Activated CD4-positive, alpha-beta T cell treated with anti-CD3 and anti-CD28 coated beads, Interleukin-2, amount 50 U/mL, for 1 hour (primary cell): ENCODE results near the gene MYOG.

ENCODE experiments used
- DNase-seq: peaks from one replicate; pipeline ENCODE4 v3.0.0-alpha.2; 2020

MYOG gene

DNA sequence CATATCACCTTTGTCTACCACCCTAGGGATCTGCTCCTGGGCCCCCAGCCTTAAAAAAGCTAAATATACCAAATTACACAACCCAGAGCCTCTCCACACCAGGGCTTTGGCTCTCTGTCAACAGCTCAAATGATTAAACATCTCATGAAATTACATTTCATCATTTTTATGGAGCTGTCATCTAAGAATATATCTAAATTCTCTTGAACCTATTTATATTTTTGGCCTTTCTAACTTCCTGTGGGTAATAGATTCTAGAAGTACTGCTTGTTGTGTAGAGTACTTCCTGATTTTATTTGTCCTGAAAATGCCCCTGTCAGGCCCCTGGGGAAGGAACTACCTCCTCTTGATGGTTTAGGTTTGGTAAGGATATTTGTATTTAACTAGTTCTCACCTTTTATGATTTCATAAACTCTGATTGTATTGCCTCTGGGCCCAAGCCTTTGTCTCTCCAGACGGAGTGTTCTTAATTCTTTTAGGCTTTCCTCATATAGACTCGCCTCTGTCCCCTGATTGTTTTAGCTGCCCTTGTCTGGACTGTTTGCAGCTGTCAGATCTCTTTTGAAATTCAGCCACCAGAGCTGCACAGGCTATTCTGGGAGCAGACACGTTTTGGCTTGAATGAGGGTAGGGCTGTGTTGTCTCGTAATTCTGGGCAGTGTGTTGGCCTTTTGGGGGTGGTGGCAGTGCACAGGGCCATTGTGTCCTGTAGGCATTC lies 16.6 kb downstream of the MYOG start:
- DNase-seq = no peak

DNA sequence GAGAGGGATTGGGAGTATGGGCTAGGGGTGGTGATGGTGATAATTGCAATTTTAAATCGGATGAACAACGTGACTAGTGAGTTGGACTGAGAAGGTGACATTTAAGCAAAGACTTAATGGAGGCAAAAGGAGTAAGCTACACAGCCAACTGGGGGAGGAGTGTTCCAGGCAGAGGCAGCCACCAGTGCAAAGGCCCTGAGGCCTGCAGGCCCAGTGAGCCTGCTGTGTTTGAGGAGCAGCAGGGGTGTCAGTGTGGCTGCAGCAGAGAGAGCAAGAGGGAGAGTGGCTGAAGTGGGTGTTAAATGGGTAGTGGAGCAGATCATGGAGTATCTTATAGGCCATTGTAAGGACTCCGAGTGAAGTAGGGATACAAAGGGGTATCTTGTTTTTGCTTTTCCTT lies 18.8 kb downstream of the MYOG start:
- no peak for DNase-seq

- no peak for DNase-seq
Measured at GRCh38 chr1:203065986-203066385, 19.8 kb downstream of the MYOG start.

DNA sequence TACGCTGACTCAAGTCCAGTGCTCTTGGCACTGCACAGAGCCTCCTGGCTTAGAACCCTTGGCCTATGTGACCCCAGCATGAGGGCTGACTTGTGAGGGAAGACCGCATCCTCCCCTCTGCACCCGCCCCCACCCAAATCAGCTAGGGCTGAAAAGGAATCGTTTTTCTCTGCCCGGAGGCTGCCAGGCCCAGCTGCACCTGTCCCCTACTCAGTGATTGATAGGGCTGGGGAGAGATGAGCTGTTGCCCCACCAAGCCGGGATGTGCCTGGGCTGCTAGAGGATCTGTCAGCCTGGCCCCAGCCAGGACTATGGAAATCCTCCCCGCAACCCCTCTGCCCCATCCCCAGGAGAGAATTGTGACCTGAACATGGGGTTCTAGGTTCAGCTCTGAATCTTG lies 20.6 kb downstream of the MYOG start:
- no peak for DNase-seq

- DNase-seq = no peak
Measured at GRCh38 chr1:203063287-203063686, 22.5 kb downstream of the MYOG start.

DNA sequence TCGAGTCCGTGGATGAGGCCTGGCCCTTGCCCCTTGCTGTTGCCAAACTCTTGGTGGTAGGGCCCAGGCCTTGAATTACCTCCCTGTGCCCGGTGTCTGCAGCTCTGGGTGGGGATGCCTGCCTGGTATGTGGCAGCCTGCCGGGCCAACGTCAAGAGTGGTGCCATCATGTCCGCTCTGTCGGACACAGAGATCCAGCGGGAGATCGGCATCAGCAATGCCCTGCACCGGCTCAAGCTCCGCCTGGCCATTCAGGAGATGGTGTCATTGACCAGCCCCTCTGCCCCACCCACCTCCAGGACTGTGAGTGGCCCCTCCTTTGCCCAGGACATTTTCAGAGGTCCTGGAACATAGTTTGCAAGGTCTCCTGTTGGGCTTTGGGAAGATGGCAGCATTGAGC lies 25.7 kb downstream of the MYOG start:
- no peak for DNase-seq

GRCh38 chr1:203059485-203059884 lies 26.3 kb downstream of the MYOG start:
- DNase-seq = no peak

- DNase-seq = no peak
Measured at GRCh38 chr1:203058676-203058935, 27.2 kb downstream of the MYOG start.

- no peak for DNase-seq
Measured at GRCh38 chr1:203057911-203058675, 27.7 kb downstream of the MYOG start.

GRCh38 chr1:203056516-203056915 lies 29.3 kb downstream of the MYOG start:
- no peak for DNase-seq

DNA sequence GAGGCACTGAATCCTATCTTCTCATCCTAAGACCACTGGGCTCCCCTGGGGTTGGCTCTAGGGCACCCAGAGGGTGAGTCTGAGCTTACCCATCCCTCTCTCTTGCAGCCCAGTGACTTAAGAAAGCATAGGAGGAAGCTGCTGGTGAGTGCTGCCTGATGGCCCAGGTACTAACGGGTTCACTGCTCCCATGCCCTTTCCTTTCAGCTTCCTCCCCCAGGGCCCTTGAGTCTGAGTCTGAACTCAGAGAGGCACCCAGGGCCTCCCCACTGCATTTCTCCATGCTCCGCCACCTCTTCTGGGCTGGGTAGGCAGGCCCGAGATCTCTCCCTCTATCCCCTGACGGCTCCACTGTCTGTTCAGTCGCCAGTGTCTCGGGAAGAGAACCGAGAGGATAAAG lies 29.8 kb downstream of the MYOG start:
- DNase-seq = no peak

- no peak for DNase-seq
Measured at GRCh38 chr1:203055161-203055799, 30.5 kb downstream of the MYOG start.

- no peak for DNase-seq
Measured at GRCh38 chr1:203054642-203055041, 31.2 kb downstream of the MYOG start.

DNA sequence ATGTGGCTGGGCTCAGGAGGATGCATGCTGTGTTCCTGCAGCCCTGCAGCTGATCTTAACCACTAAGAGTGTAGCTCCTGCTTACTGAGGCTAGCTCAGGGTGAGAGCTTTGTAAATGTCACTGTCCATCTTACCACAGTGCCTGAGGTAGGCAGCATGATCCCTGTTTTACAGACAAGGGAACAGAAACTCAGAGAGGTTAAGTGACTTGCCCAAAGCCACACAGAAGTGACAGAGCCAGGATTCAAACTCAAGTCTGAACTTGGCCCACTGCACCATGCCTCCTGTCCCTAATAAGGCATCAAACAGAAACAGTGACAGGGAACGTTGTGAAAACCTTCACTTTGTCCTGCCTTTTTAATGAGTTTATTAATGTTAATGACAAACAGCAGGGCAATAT lies 31.6 kb downstream of the MYOG start:
- no peak for DNase-seq

- no peak for DNase-seq
Measured at GRCh38 chr1:203052601-203053000, 33.2 kb downstream of the MYOG start.

GRCh38 chr1:203051841-203052324 lies 33.9 kb downstream of the MYOG start:
- no peak for DNase-seq

GRCh38 chr1:203050826-203051225 lies 35.0 kb downstream of the MYOG start:
- no peak for DNase-seq

GRCh38 chr1:203049576-203050180 lies 36.1 kb downstream of the MYOG start:
- no peak for DNase-seq

GRCh38 chr1:203049077-203049476 lies 36.7 kb downstream of the MYOG start:
- no peak for DNase-seq

DNA sequence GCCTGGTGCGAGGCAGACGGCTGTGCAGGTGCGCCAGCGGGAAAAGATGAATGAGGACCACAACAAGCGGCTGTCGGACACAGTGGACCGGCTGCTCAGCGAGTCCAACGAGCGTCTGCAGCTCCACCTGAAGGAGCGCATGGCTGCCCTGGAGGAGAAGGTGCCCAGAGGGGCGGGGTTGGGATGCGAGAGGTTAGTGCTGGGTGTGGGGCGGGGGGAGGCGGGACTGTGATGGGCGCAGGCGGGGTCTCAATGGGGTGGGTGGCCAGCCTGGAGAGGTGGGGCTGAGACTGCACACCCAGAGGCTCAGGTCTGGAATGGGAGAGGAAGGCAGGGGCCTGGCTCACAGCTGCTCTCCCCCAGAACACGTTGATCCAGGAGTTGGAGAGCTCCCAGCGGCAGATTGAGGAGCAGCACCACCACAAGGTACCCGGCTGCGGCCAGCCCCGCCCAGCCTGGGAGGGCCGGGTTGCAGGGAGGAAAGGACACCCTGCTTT lies 37.2 kb downstream of the MYOG start:
- no peak for DNase-seq

DNA sequence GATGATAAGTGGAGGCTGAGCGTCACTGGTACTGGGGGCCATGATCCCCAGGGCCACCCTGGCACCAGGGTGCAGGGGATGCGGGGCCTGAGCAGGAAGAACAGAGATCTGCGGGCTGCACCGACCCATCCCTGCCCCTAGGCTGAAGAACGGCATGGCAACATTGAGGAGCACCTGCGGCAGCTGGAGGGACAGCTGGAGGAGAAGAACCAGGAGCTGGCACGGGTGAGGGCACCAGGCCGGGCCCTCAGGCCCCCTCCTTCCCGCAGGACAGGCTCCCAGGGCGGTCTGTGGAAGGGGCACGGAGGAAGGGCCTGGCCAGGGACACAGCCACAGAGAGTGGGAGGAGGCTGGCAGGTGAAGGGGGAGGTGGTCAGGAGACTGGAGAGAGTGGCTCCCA lies 37.7 kb downstream of the MYOG start:
- DNase-seq = no peak

GRCh38 chr1:203046984-203047630 lies 38.7 kb downstream of the MYOG start:
- DNase-seq = no peak
